ENCODE measurements around the gene NCAPG2.
"Not testable (repeated sequence)": the region's sequence is repeated elsewhere in the genome, so short reads cannot be mapped to it uniquely, and the experiment has no call there.

Gene NCAPG2

GRCh38 chr7:158647475-158647792 is 57.2 kb downstream of the NCAPG2 start:
- peaks cover 3 to 12% of the 10 kb centered on the region in 2 donors for H3K36me3 ChIP-seq (ENCODE audit: control insufficient read depth in 2 of 2, insufficient read depth in 2 of 2, low read length in 2 of 2)
- no peaks in the 10 kb centered on the region for H3K9me3 ChIP-seq (ENCODE audit: control insufficient read depth in 2 of 2, low read length in 2 of 2)
- no peak overlapping the region for H3K27ac ChIP-seq (ENCODE audit: low read depth in 2 of 2, low read length in 2 of 2)
- no peaks in the 10 kb centered on the region for H3K27me3 ChIP-seq (ENCODE audit: control insufficient read depth in 2 of 2, insufficient read depth in 2 of 2, low read length in 2 of 2)
- H3K4me3 ChIP-seq (ENCODE audit: low read length in 2 of 2) = no peak overlapping the region
- H3K9ac ChIP-seq (ENCODE audit: low read depth in 1 of 2, low read length in 2 of 2) = no peak overlapping the region
- no peaks in the 10 kb centered on the region for H3K4me1 ChIP-seq (ENCODE audit: control insufficient read depth in 2 of 2, insufficient read depth in 2 of 2, low read length in 2 of 2)

GRCh38 chr7:158646766-158647474 is 57.7 kb downstream of the NCAPG2 start:
- H3K27me3 ChIP-seq (ENCODE audit: control insufficient read depth in 2 of 2, insufficient read depth in 2 of 2, low read length in 2 of 2) = no peaks in the 10 kb centered on the region
- H3K4me1 ChIP-seq (ENCODE audit: control insufficient read depth in 2 of 2, insufficient read depth in 2 of 2, low read length in 2 of 2) = no peaks in the 10 kb centered on the region
- H3K36me3 ChIP-seq (ENCODE audit: control insufficient read depth in 2 of 2, insufficient read depth in 2 of 2, low read length in 2 of 2) = peaks cover 3 to 8% of the 10 kb centered on the region in 2 donors
- no peak overlapping the region for H3K27ac ChIP-seq (ENCODE audit: low read depth in 2 of 2, low read length in 2 of 2)
- no peak overlapping the region for H3K9ac ChIP-seq (ENCODE audit: low read depth in 1 of 2, low read length in 2 of 2)
- no peak overlapping the region for H3K4me3 ChIP-seq (ENCODE audit: low read length in 2 of 2)
- H3K9me3 ChIP-seq (ENCODE audit: control insufficient read depth in 2 of 2, low read length in 2 of 2) = no peaks in the 10 kb centered on the region

- H3K27ac ChIP-seq (ENCODE audit: low read depth in 2 of 2, low read length in 2 of 2) = no peak overlapping the region
- H3K9ac ChIP-seq (ENCODE audit: low read depth in 1 of 2, low read length in 2 of 2) = no peak overlapping the region
- H3K36me3 ChIP-seq (ENCODE audit: control insufficient read depth in 2 of 2, insufficient read depth in 2 of 2, low read length in 2 of 2) = peaks cover 7% of the 10 kb centered on the region in 2 donors
- H3K9me3 ChIP-seq (ENCODE audit: control insufficient read depth in 2 of 2, low read length in 2 of 2) = no peaks in the 10 kb centered on the region
- no peaks in the 10 kb centered on the region for H3K4me1 ChIP-seq (ENCODE audit: control insufficient read depth in 2 of 2, insufficient read depth in 2 of 2, low read length in 2 of 2)
- no peak overlapping the region for H3K4me3 ChIP-seq (ENCODE audit: low read length in 2 of 2)
- no peaks in the 10 kb centered on the region for H3K27me3 ChIP-seq (ENCODE audit: control insufficient read depth in 2 of 2, insufficient read depth in 2 of 2, low read length in 2 of 2)
These were observed 58.8 kb downstream of the NCAPG2 start for GRCh38 chr7:158645842-158646241.

GRCh38 chr7:158642149-158642548 is 62.5 kb downstream of the NCAPG2 start:
- no peaks in the 10 kb centered on the region for H3K27me3 ChIP-seq (ENCODE audit: control insufficient read depth in 2 of 2, insufficient read depth in 2 of 2, low read length in 2 of 2)
- no peak overlapping the region for H3K27ac ChIP-seq (ENCODE audit: low read depth in 2 of 2, low read length in 2 of 2)
- no peak overlapping the region for H3K4me3 ChIP-seq (ENCODE audit: low read length in 2 of 2)
- peaks cover 7% of the 10 kb centered on the region in 2 donors for H3K36me3 ChIP-seq (ENCODE audit: control insufficient read depth in 2 of 2, insufficient read depth in 2 of 2, low read length in 2 of 2)
- H3K4me1 ChIP-seq (ENCODE audit: control insufficient read depth in 2 of 2, insufficient read depth in 2 of 2, low read length in 2 of 2) = no peaks in the 10 kb centered on the region
- no peak overlapping the region for H3K9ac ChIP-seq (ENCODE audit: low read depth in 1 of 2, low read length in 2 of 2)
- no peaks in the 10 kb centered on the region for H3K9me3 ChIP-seq (ENCODE audit: control insufficient read depth in 2 of 2, low read length in 2 of 2)

- no peak overlapping the region for H3K9ac ChIP-seq (ENCODE audit: low read depth in 1 of 2, low read length in 2 of 2)
- H3K36me3 ChIP-seq (ENCODE audit: control insufficient read depth in 2 of 2, insufficient read depth in 2 of 2, low read length in 2 of 2) = peaks cover 0 to 3% of the 10 kb centered on the region in 2 donors
- no peaks in the 10 kb centered on the region for H3K27me3 ChIP-seq (ENCODE audit: control insufficient read depth in 2 of 2, insufficient read depth in 2 of 2, low read length in 2 of 2)
- no peaks in the 10 kb centered on the region for H3K4me1 ChIP-seq (ENCODE audit: control insufficient read depth in 2 of 2, insufficient read depth in 2 of 2, low read length in 2 of 2)
- no peak overlapping the region for H3K27ac ChIP-seq (ENCODE audit: low read depth in 2 of 2, low read length in 2 of 2)
- no peak overlapping the region for H3K4me3 ChIP-seq (ENCODE audit: low read length in 2 of 2)
- no peaks in the 10 kb centered on the region for H3K9me3 ChIP-seq (ENCODE audit: control insufficient read depth in 2 of 2, low read length in 2 of 2)
These were observed 66.6 kb downstream of the NCAPG2 start for GRCh38 chr7:158638001-158638400.

- Histone ChIP-seq H3K9ac (ENCODE audit: low read depth in 1 of 2, low read length in 2 of 2) (no peak overlapping the region), H3K4me3 (ENCODE audit: low read length in 2 of 2) (no peak overlapping the region), H3K9me3 (ENCODE audit: control insufficient read depth in 2 of 2, low read length in 2 of 2) (no peaks in the 10 kb centered on the region), H3K27me3 (ENCODE audit: control insufficient read depth in 2 of 2, insufficient read depth in 2 of 2, low read length in 2 of 2) (no peaks in the 10 kb centered on the region), H3K27ac (ENCODE audit: low read depth in 2 of 2, low read length in 2 of 2) (no peak overlapping the region), H3K36me3 (ENCODE audit: control insufficient read depth in 2 of 2, insufficient read depth in 2 of 2, low read length in 2 of 2) (peaks cover 0 to 7% of the 10 kb centered on the region in 2 donors), H3K4me1 (ENCODE audit: control insufficient read depth in 2 of 2, insufficient read depth in 2 of 2, low read length in 2 of 2) (no peaks in the 10 kb centered on the region)
These were observed 71.3 kb downstream of the NCAPG2 start for GRCh38 chr7:158633055-158633956.

- Histone ChIP-seq H3K27me3 (ENCODE audit: control insufficient read depth in 2 of 2, insufficient read depth in 2 of 2, low read length in 2 of 2) (no peaks in the 10 kb centered on the region), H3K9ac (ENCODE audit: low read depth in 1 of 2, low read length in 2 of 2) (no peak overlapping the region), H3K4me1 (ENCODE audit: control insufficient read depth in 2 of 2, insufficient read depth in 2 of 2, low read length in 2 of 2) (no peaks in the 10 kb centered on the region), H3K27ac (ENCODE audit: low read depth in 2 of 2, low read length in 2 of 2) (no peak overlapping the region), H3K36me3 (ENCODE audit: control insufficient read depth in 2 of 2, insufficient read depth in 2 of 2, low read length in 2 of 2) (peaks cover 0 to 7% of the 10 kb centered on the region in 2 donors), H3K4me3 (ENCODE audit: low read length in 2 of 2) (no peak overlapping the region), H3K9me3 (ENCODE audit: control insufficient read depth in 2 of 2, low read length in 2 of 2) (no peaks in the 10 kb centered on the region)
These were observed 72.9 kb downstream of the NCAPG2 start for GRCh38 chr7:158631574-158632195.

- H3K36me3 ChIP-seq (ENCODE audit: control insufficient read depth in 2 of 2, insufficient read depth in 2 of 2, low read length in 2 of 2); H3K27ac ChIP-seq (ENCODE audit: low read depth in 2 of 2, low read length in 2 of 2); H3K4me3 ChIP-seq (ENCODE audit: low read length in 2 of 2): not testable (repeated sequence)
These were observed 78.3 kb downstream of the NCAPG2 start for GRCh38 chr7:158626289-158626688.

GRCh38 chr7:158623241-158623640 is 81.4 kb downstream of the NCAPG2 start:
- H3K9ac ChIP-seq (ENCODE audit: low read depth in 1 of 2, low read length in 2 of 2) = no peak overlapping the region
- no peaks in the 10 kb centered on the region for H3K36me3 ChIP-seq (ENCODE audit: control insufficient read depth in 2 of 2, insufficient read depth in 2 of 2, low read length in 2 of 2)
- no peak overlapping the region for H3K4me3 ChIP-seq (ENCODE audit: low read length in 2 of 2)
- no peaks in the 10 kb centered on the region for H3K4me1 ChIP-seq (ENCODE audit: control insufficient read depth in 2 of 2, insufficient read depth in 2 of 2, low read length in 2 of 2)
- no peaks in the 10 kb centered on the region for H3K9me3 ChIP-seq (ENCODE audit: control insufficient read depth in 2 of 2, low read length in 2 of 2)
- H3K27ac ChIP-seq (ENCODE audit: low read depth in 2 of 2, low read length in 2 of 2) = no peak overlapping the region
- no peaks in the 10 kb centered on the region for H3K27me3 ChIP-seq (ENCODE audit: control insufficient read depth in 2 of 2, insufficient read depth in 2 of 2, low read length in 2 of 2)

More at GRCh38 chr7:158626289-158626688, 78.3 kb downstream of the NCAPG2 start:
- H3K27me3 ChIP-seq (ENCODE audit: control insufficient read depth in 2 of 2, insufficient read depth in 2 of 2, low read length in 2 of 2); H3K4me1 ChIP-seq (ENCODE audit: control insufficient read depth in 2 of 2, insufficient read depth in 2 of 2, low read length in 2 of 2); H3K9me3 ChIP-seq (ENCODE audit: control insufficient read depth in 2 of 2, low read length in 2 of 2); H3K9ac ChIP-seq (ENCODE audit: low read depth in 1 of 2, low read length in 2 of 2): not testable (repeated sequence)

- Histone ChIP-seq H3K4me1 (ENCODE audit: control insufficient read depth in 2 of 2, insufficient read depth in 2 of 2, low read length in 2 of 2) (no peaks in the 10 kb centered on the region), H3K27me3 (ENCODE audit: control insufficient read depth in 2 of 2, insufficient read depth in 2 of 2, low read length in 2 of 2) (no peaks in the 10 kb centered on the region), H3K36me3 (ENCODE audit: control insufficient read depth in 2 of 2, insufficient read depth in 2 of 2, low read length in 2 of 2) (no peaks in the 10 kb centered on the region), H3K9ac (ENCODE audit: low read depth in 1 of 2, low read length in 2 of 2) (no peak overlapping the region), H3K27ac (ENCODE audit: low read depth in 2 of 2, low read length in 2 of 2) (no peak overlapping the region), H3K9me3 (ENCODE audit: control insufficient read depth in 2 of 2, low read length in 2 of 2) (no peaks in the 10 kb centered on the region), H3K4me3 (ENCODE audit: low read length in 2 of 2) (no peak overlapping the region)
These were observed 83.7 kb downstream of the NCAPG2 start for GRCh38 chr7:158620839-158621441.
